MCF 10A (cell line): ENCODE data around the gene CACNA2D3. TPM values are rescaled to one million over a fixed set of nuclear protein-coding genes. Genes with fewer than 3 reads are reported as not detected.

ENCODE experiments used
- BruUV-seq: library from RNA; stranded (reverse); fragments of 400-500 nt; replicated peaks from 2 replicates; lab custom pipeline; 2021; lab: Mats Ljungman, UMichigan
- CTCF ChIA-PET: fragments of 300-600 bp; sonication (Branson Sonifier 250); formaldehyde crosslinking; extraction: SDS; loops from one replicate; lab custom pipeline; 2021; ENCODE audit warnings: antibody characterized with exemption, inconsistent platforms; lab: Yijun Ruan, JAX
- POLR2A ChIA-PET: fragments of 300-600, 350-650 bp; sonication (Branson Sonifier 250); formaldehyde crosslinking; extraction: SDS; loops from one replicate; lab custom pipeline; 2020; ENCODE audit warnings: antibody characterized with exemption, inconsistent platforms; lab: Yijun Ruan, JAX
- DNase-seq: peaks from one replicate; pipeline ENCODE4 v3.0.0-alpha.2; 2018; ENCODE audit not compliant: unreplicated experiment
- H3K27ac Mint-ChIP-seq: one replicate; pipeline ENCODE4 v1.8.0; 2022; ENCODE audit warnings: mild to moderate bottlenecking, low read depth, mixed read lengths; ENCODE audit not compliant: unreplicated experiment
- H3K27me3 Mint-ChIP-seq: one replicate; pipeline ENCODE4 v1.8.0; 2022; ENCODE audit warnings: mixed read lengths; ENCODE audit not compliant: insufficient read depth, unreplicated experiment
- H3K36me3 Mint-ChIP-seq: one replicate; pipeline ENCODE4 v1.8.0; 2022; ENCODE audit warnings: mild to moderate bottlenecking, moderate library complexity, mixed read lengths; ENCODE audit not compliant: insufficient read depth, unreplicated experiment
- H3K4me1 Mint-ChIP-seq: one replicate; pipeline ENCODE4 v1.8.0; 2022; ENCODE audit warnings: mixed read lengths; ENCODE audit not compliant: insufficient read depth, unreplicated experiment
- H3K4me3 Mint-ChIP-seq: one replicate; pipeline ENCODE4 v1.8.0; 2022; ENCODE audit warnings: mild to moderate bottlenecking, moderate library complexity, mixed read lengths; ENCODE audit not compliant: unreplicated experiment
- H3K9me3 Mint-ChIP-seq: one replicate; pipeline ENCODE4 v1.8.0; 2022; ENCODE audit warnings: mixed read lengths; ENCODE audit not compliant: unreplicated experiment
- CTCF ChIP-seq: fragments of 200-600 bp; IDR thresholded peaks from one replicate; pipeline ENCODE4 v1.8.0; 2022; ENCODE audit warnings: antibody characterized with exemption, mild to moderate bottlenecking; ENCODE audit not compliant: unreplicated experiment
- intact Hi-C: fragments of 100-400 bp; cut with micrococcal nuclease; formaldehyde crosslinking; loops from 2 replicates; pipeline ENCODE4 v1.14.1; 2022
- total RNA-seq: library from RNA; stranded (reverse); gene quantifications from 2 replicates; pipeline ENCODE4 v1.2.3, GENCODE V29; 2022

The CACNA2D3 gene
- total RNA-seq, 1 experiment from 2014 or later, result 2.3 TPM

- intact Hi-C loops, result no loop called here
- POLR2A ChIA-PET, result no interaction called here
- Mint-ChIP-seq H3K36me3 (no peaks in the 10 kb centered on the region), H3K27ac (no peak overlapping the region), H3K4me3 (no peak overlapping the region), H3K27me3 (no peaks in the 10 kb centered on the region), H3K9me3 (no peaks in the 10 kb centered on the region), H3K4me1 (no peaks in the 10 kb centered on the region)
- CTCF ChIA-PET, result interaction anchor here (0.6 kb wide), 1 partner anchor 91 kb away, joined by 3 read pairs; no protein-coding TSS in a partner anchor
- TF ChIP-seq CTCF, result no peak
- no TSS peak for BruUV-seq
- DNase-seq, result no peak
Measured at GRCh38 chr3:54517424-54517823, 395.1 kb downstream of the CACNA2D3 start.

GRCh38 chr3:54518011-54518675 is 395.8 kb downstream of the CACNA2D3 start:
- DNase-seq, result no peak
- CTCF ChIA-PET, result no interaction called here
- POLR2A ChIA-PET, result no interaction called here
- no peaks in the 10 kb centered on the region for H3K4me1 Mint-ChIP-seq
- no peak for TF ChIP-seq CTCF
- no peak overlapping the region for H3K27ac Mint-ChIP-seq
- H3K27me3 Mint-ChIP-seq, result peaks cover under 1% of the 10 kb centered on the region
- no peaks in the 10 kb centered on the region for H3K9me3 Mint-ChIP-seq
- intact Hi-C loops, result no loop called here
- H3K4me3 Mint-ChIP-seq, result no peak overlapping the region
- BruUV-seq, result no TSS peak
- no peaks in the 10 kb centered on the region for H3K36me3 Mint-ChIP-seq

GRCh38 chr3:54519493-54519892 is 397.1 kb downstream of the CACNA2D3 start:
- Mint-ChIP-seq H3K36me3 (no peaks in the 10 kb centered on the region), H3K4me1 (no peaks in the 10 kb centered on the region), H3K27ac (no peak overlapping the region), H3K9me3 (no peaks in the 10 kb centered on the region), H3K27me3 (peaks cover 14% of the 10 kb centered on the region), H3K4me3 (no peak overlapping the region)
- no peak for TF ChIP-seq CTCF
- no peak for DNase-seq
- ChIA-PET POLR2A (no interaction called here), CTCF (interaction anchor here (0.8 kb wide), 1 partner anchor 91 kb away, joined by 3 read pairs; no protein-coding TSS in a partner anchor)
- BruUV-seq, result no TSS peak
- intact Hi-C loops, result no loop called here

GRCh38 chr3:54520060-54520459 is 397.7 kb downstream of the CACNA2D3 start:
- Mint-ChIP-seq H3K27ac (no peak overlapping the region), H3K4me3 (no peak overlapping the region), H3K27me3 (peaks cover 18% of the 10 kb centered on the region), H3K4me1 (no peaks in the 10 kb centered on the region), H3K36me3 (no peaks in the 10 kb centered on the region), H3K9me3 (no peaks in the 10 kb centered on the region)
- no peak for DNase-seq
- no peak for TF ChIP-seq CTCF
- intact Hi-C loops, result no loop called here
- CTCF ChIA-PET, result interaction anchor here (0.8 kb wide), 1 partner anchor 92 kb away, joined by 3 read pairs; no protein-coding TSS in a partner anchor
- BruUV-seq, result no TSS peak
- POLR2A ChIA-PET, result no interaction called here
